Lung (tissue), 12 donors: ENCODE data around the gene TSC22D4. TPM values are rescaled to one million over a fixed set of nuclear protein-coding genes. Genes with fewer than 3 reads are reported as not detected.

Experiments used
- ATAC-seq: fragments of 200-7000 bp; cut with Tn5 transposase; one replicate; pipeline ENCODE4 v1.9.1; 2020; ENCODE audit warnings: moderate number of reproducible peaks; ENCODE audit not compliant: insufficient read depth, low FRiP score
- DNase-seq, 3 donors: peaks; one replicate each; pipeline ENCODE4 v3.0.0-alpha.2; 2013 to 2017
- H3K27ac ChIP-seq, 2 donors: one replicate each; pipeline ENCODE4 v1.5.1; 2013; ENCODE audit warnings: mild to moderate bottlenecking in 2 of 2, moderate library complexity in 2 of 2, control low read depth in 1 of 2, inconsistent platforms in 1 of 2, low read depth in 1 of 2, low read length in 1 of 2
- H3K27me3 ChIP-seq, 3 donors: one replicate each; pipeline ENCODE4 v1.5.1; 2013; ENCODE audit warnings: low read length in 2 of 3; ENCODE audit not compliant: control insufficient read depth in 3 of 3, insufficient read depth in 3 of 3
- H3K36me3 ChIP-seq, 4 donors: one replicate each; pipeline ENCODE4 v1.5.1; 2013; ENCODE audit warnings: low read length in 4 of 4, mild to moderate bottlenecking in 1 of 4, moderate library complexity in 1 of 4; ENCODE audit not compliant: control insufficient read depth in 4 of 4, insufficient read depth in 4 of 4
- H3K4me1 ChIP-seq, 5 donors: one replicate each; pipeline ENCODE4 v1.5.1; 2013; ENCODE audit warnings: low read length in 5 of 5, mild to moderate bottlenecking in 2 of 5, moderate library complexity in 1 of 5; ENCODE audit not compliant: control insufficient read depth in 5 of 5, insufficient read depth in 5 of 5
- H3K4me3 ChIP-seq: one replicate; pipeline ENCODE4 v1.5.1; 2013; ENCODE audit warnings: mild to moderate bottlenecking, control low read depth, moderate library complexity
- H3K9ac ChIP-seq, 2 donors: one replicate each; pipeline ENCODE4 v1.5.1; 2013; ENCODE audit warnings: low read length in 2 of 2, control low read depth in 1 of 2; ENCODE audit not compliant: insufficient read depth in 1 of 2
- H3K9me3 ChIP-seq, 4 donors: one replicate each; pipeline ENCODE4 v1.5.1; 2013; ENCODE audit warnings: low read length in 3 of 4, mild to moderate bottlenecking in 1 of 4, moderate library complexity in 1 of 4; ENCODE audit not compliant: control insufficient read depth in 4 of 4, insufficient read depth in 3 of 4
- CTCF ChIP-seq: IDR thresholded peaks from 2 replicates; pipeline ENCODE4 v1.5.1; 2012; ENCODE audit warnings: mild to moderate bottlenecking; ENCODE audit errors: control extremely low read depth, extremely low read depth
- WGBS, 2 donors: extraction: QIAGEN DNeasy Blood & Tissue Kit; methylation state at CpG; one replicate each; pipeline ENCODE4 v1.1.7; 2013; 5-methylcytosine and 5-hydroxymethylcytosine counted together
- polyA plus RNA-seq, 2 donors: library from polyadenylated mRNA; stranded (reverse); fragments of 200-250 nt; gene quantifications; one replicate each; pipeline ENCODE4 v1.2.1, GENCODE V29; 2013
- total RNA-seq, 2 donors: library from RNA; depleted of rRNA in 1 of 2; stranded (reverse); fragments of >200 nt in 1 of 2; gene quantifications; one replicate each; pipeline ENCODE4 v1.2.1, GENCODE V29; 2014 to 2021
- donor health status: control.
- donor health status: control.
- donor health status: Bipolar disorder and iron deficiency.
- donor health status: healthy.
- donor health status: DM: yes; HTN: yes; CAD: no.

Gene TSC22D4
- total and polyA plus RNA-seq, 4 donors = 33.6 to 62.8 (median 50.1) TPM

GRCh38 chr7:100419660-100420226 lies 59.3 kb downstream of the TSC22D4 start:
- TF ChIP-seq CTCF = no peak
- Histone ChIP-seq H3K27ac (no peak overlapping the region), H3K36me3 (peaks cover 0 to 2% (median 0%) of the 10 kb centered on the region in 4 donors), H3K27me3 (no peaks in the 10 kb centered on the region), H3K4me3 (no peak overlapping the region), H3K4me1 (no peaks in the 10 kb centered on the region), H3K9ac (no peak overlapping the region), H3K9me3 (no peaks in the 10 kb centered on the region)
- DNase-seq (no peak), ATAC-seq (no peak)
- WGBS, 2 donors = 84 to 96% methylated on average over 1 of the region's 1 CpG

- H3K9ac ChIP-seq = no peak overlapping the region
- no peak overlapping the region for H3K27ac ChIP-seq
- ATAC-seq (no peak), DNase-seq (no peak)
- no peaks in the 10 kb centered on the region for H3K4me1 ChIP-seq
- H3K4me3 ChIP-seq = no peak overlapping the region
- TF ChIP-seq CTCF = no peak
- no peaks in the 10 kb centered on the region for H3K27me3 ChIP-seq
- WGBS, 2 donors = 90 to 100% methylated on average over 1 of the region's 1 CpG
- H3K9me3 ChIP-seq = no peaks in the 10 kb centered on the region
- H3K36me3 ChIP-seq = peaks cover 0 to 2% (median 0%) of the 10 kb centered on the region in 4 donors
Measured at GRCh38 chr7:100418930-100419659, 59.9 kb downstream of the TSC22D4 start.

Other genes with a start within 250 kb of the TSC22D4 start
- gene SPDYE3, start 171.5 kb downstream of the TSC22D4 start, total RNA-seq = not detected
- gene SPDYE3, start 171.5 kb downstream of the TSC22D4 start, polyA plus RNA-seq = under 1 TPM; 0.06 to 0.10 TPM
- gene PILRB, start 121.1 kb downstream of the TSC22D4 start, total RNA-seq = 10 to 100 TPM; 22.0 to 50.1 TPM
- 10 to 100 TPM; 26.1 to 36.3 TPM for gene PILRB, start 121.1 kb downstream of the TSC22D4 start, polyA plus RNA-seq
- 10 to 100 TPM in 1 of 2 donors, 1 to 10 TPM in 1; 9.9 to 40.9 TPM for gene PILRA, start 105.7 kb downstream of the TSC22D4 start, total RNA-seq
- gene PILRA, start 105.7 kb downstream of the TSC22D4 start, polyA plus RNA-seq = 100 to 1,000 TPM in 1 of 2 donors, 10 to 100 TPM in 1; 14.2 to 122 TPM
- 1 to 10 TPM; 5.6 to 7.2 TPM for gene ZCWPW1, start 50.5 kb downstream of the TSC22D4 start, total RNA-seq
- 10 to 100 TPM in 1 of 2 donors, 1 to 10 TPM in 1; 5.1 to 12.2 TPM for gene ZCWPW1, start 50.5 kb downstream of the TSC22D4 start, polyA plus RNA-seq
- 10 to 100 TPM; 25.6 to 38.7 TPM for gene MEPCE, start 49.4 kb downstream of the TSC22D4 start, total RNA-seq
- gene MEPCE, start 49.4 kb downstream of the TSC22D4 start, polyA plus RNA-seq = 10 to 100 TPM; 27.9 to 30.4 TPM
- 10 to 100 TPM in 1 of 2 donors, 1 to 10 TPM in 1; 8.2 to 36.4 TPM for gene PPP1R35, start 42.7 kb downstream of the TSC22D4 start, total RNA-seq
- 10 to 100 TPM; 38.2 to 65.1 TPM for gene PPP1R35, start 42.7 kb downstream of the TSC22D4 start, polyA plus RNA-seq
- gene SPACDR, start 15.0 kb downstream of the TSC22D4 start, total RNA-seq = 1 to 10 TPM in 1 of 2 donors, under 1 TPM in 1; 0.83 to 2.0 TPM
- under 1 TPM; 0.54 to 0.83 TPM for gene SPACDR, start 15.0 kb downstream of the TSC22D4 start, polyA plus RNA-seq
- gene NYAP1, start 4.7 kb upstream of the TSC22D4 start, total RNA-seq = 1 to 10 TPM in 1 of 2 donors, under 1 TPM in 1; 0.52 to 1.1 TPM
- under 1 TPM; 0.32 to 0.39 TPM for gene NYAP1, start 4.7 kb upstream of the TSC22D4 start, polyA plus RNA-seq
- gene AGFG2, start 60.0 kb upstream of the TSC22D4 start, total RNA-seq = 10 to 100 TPM; 22.8 to 36.0 TPM
- gene AGFG2, start 60.0 kb upstream of the TSC22D4 start, polyA plus RNA-seq = 10 to 100 TPM; 15.9 to 16.6 TPM
- 1 to 10 TPM; 1.9 to 8.8 TPM for gene SAP25, start 94.7 kb upstream of the TSC22D4 start, total RNA-seq
- gene SAP25, start 94.7 kb upstream of the TSC22D4 start, polyA plus RNA-seq = 1 to 10 TPM; 3.7 to 9.9 TPM
- gene LRCH4, start 106.9 kb upstream of the TSC22D4 start, total RNA-seq = 100 to 1,000 TPM in 1 of 2 donors, 10 to 100 TPM in 1; 38.1 to 109 TPM
- gene LRCH4, start 106.9 kb upstream of the TSC22D4 start, polyA plus RNA-seq = 100 to 1,000 TPM in 1 of 2 donors, 10 to 100 TPM in 1; 81.7 to 103 TPM
- 1 to 10 TPM in 1 of 2 donors, under 1 TPM in 1; 0.25 to 1.3 TPM for gene FBXO24, start 107.1 kb upstream of the TSC22D4 start, total RNA-seq
- gene FBXO24, start 107.1 kb upstream of the TSC22D4 start, polyA plus RNA-seq = under 1 TPM; 0.30 to 0.35 TPM
- gene PCOLCE, start 123.1 kb upstream of the TSC22D4 start, total RNA-seq = 100 to 1,000 TPM in 1 of 2 donors, 10 to 100 TPM in 1; 53.6 to 105 TPM
- 10 to 100 TPM; 48.4 to 73.5 TPM for gene PCOLCE, start 123.1 kb upstream of the TSC22D4 start, polyA plus RNA-seq
- 10 to 100 TPM; 13.2 to 26.9 TPM for gene MOSPD3, start 133.3 kb upstream of the TSC22D4 start, total RNA-seq
- gene MOSPD3, start 133.3 kb upstream of the TSC22D4 start, polyA plus RNA-seq = 10 to 100 TPM; 15.5 to 18.8 TPM
- gene TFR2, start 162.3 kb upstream of the TSC22D4 start, total RNA-seq = 1 to 10 TPM; 1.7 to 2.1 TPM
- under 1 TPM; 0.33 to 0.85 TPM for gene TFR2, start 162.3 kb upstream of the TSC22D4 start, polyA plus RNA-seq
- not detected for gene ACTL6B, start 177.2 kb upstream of the TSC22D4 start, total RNA-seq
- gene ACTL6B, start 177.2 kb upstream of the TSC22D4 start, polyA plus RNA-seq = not detected
- 100 to 1,000 TPM; 150 to 327 TPM for gene GNB2, start 194.5 kb upstream of the TSC22D4 start, total RNA-seq
- gene GNB2, start 194.5 kb upstream of the TSC22D4 start, polyA plus RNA-seq = 100 to 1,000 TPM; 130 to 381 TPM
- gene GIGYF1, start 215.0 kb upstream of the TSC22D4 start, total RNA-seq = 10 to 100 TPM; 30.8 to 41.6 TPM
- 10 to 100 TPM; 19.0 to 36.8 TPM for gene GIGYF1, start 215.0 kb upstream of the TSC22D4 start, polyA plus RNA-seq
- 10 to 100 TPM; 20.3 to 30.1 TPM for gene POP7, start 226.9 kb upstream of the TSC22D4 start, total RNA-seq
- gene POP7, start 226.9 kb upstream of the TSC22D4 start, polyA plus RNA-seq = 10 to 100 TPM; 36.5 to 50.6 TPM
- not detected for gene EPO, start 241.3 kb upstream of the TSC22D4 start, total RNA-seq
- under 1 TPM in 1 of 2 donors, not detected in 1; 0.10 TPM for gene EPO, start 241.3 kb upstream of the TSC22D4 start, polyA plus RNA-seq